HepG2 (cell line): ENCODE results near the gene BEST2. TPM values are rescaled to one million over a fixed set of nuclear protein-coding genes. Genes with fewer than 3 reads are reported as not detected.

Experiments used
- GTF2F1 ChIP-seq: fragments of 150-350 bp; IDR thresholded peaks from 2 replicates; pipeline ENCODE4 v1.6.1; 2014; ENCODE audit warnings: low read length
- HBP1 ChIP-seq: IDR thresholded peaks from 2 replicates; pipeline ENCODE4 v1.6.1; 2016; ENCODE audit warnings: low read depth, control low read depth
- HES4 ChIP-seq: sonication (generic); formaldehyde crosslinking; IDR thresholded peaks from 2 replicates; pipeline ENCODE4 v1.9.0; 2021; ENCODE audit warnings: mild to moderate bottlenecking, missing genetic modification reagents, borderline replicate concordance
- HINFP ChIP-seq: sonication (generic); formaldehyde crosslinking; IDR thresholded peaks from 2 replicates; pipeline ENCODE4 v1.4.0; 2020; ENCODE audit warnings: low read depth, mild to moderate bottlenecking, missing genetic modification reagents
- NFE2L1 ChIP-seq: sonication (generic); formaldehyde crosslinking; IDR thresholded peaks from 2 replicates; pipeline ENCODE4 v1.4.0; 2020; ENCODE audit warnings: missing genetic modification reagents, mild to moderate bottlenecking, borderline replicate concordance
- PAWR ChIP-seq: sonication (generic); formaldehyde crosslinking; IDR thresholded peaks from 2 replicates; pipeline ENCODE4 v1.4.0; 2020; ENCODE audit warnings: missing genetic modification reagents, mild to moderate bottlenecking, borderline replicate concordance
- PAX8 ChIP-seq: sonication (generic); formaldehyde crosslinking; IDR thresholded peaks from 2 replicates; pipeline ENCODE4 v1.8.0; 2022; ENCODE audit warnings: mild to moderate bottlenecking, missing genetic modification reagents, borderline replicate concordance
- PHF5A ChIP-seq: IDR thresholded peaks from one replicate; pipeline ENCODE4 v1.6.1; 2018; ENCODE audit warnings: low read depth, missing genetic modification reagents; ENCODE audit not compliant: unreplicated experiment
- POLR2AphosphoS2 ChIP-seq: IDR thresholded peaks from 2 replicates; pipeline ENCODE4 v1.6.1; 2011; ENCODE audit warnings: low read depth, low read length, improper control_type of control experiment
- RELA ChIP-seq: sonication (generic); formaldehyde crosslinking; IDR thresholded peaks from 2 replicates; pipeline ENCODE4 v1.4.0; 2020; ENCODE audit warnings: missing genetic modification reagents
- SAP130 ChIP-seq: IDR thresholded peaks from 2 replicates; pipeline ENCODE4 v1.6.1; 2016; ENCODE audit warnings: low read depth
- SATB2 ChIP-seq: sonication (generic); formaldehyde crosslinking; IDR thresholded peaks from 2 replicates; pipeline ENCODE4 v1.5.0; 2020; ENCODE audit warnings: missing genetic modification reagents
- SNAI1 ChIP-seq: sonication (generic); formaldehyde crosslinking; IDR thresholded peaks from 2 replicates; pipeline ENCODE4 v1.5.0; 2020; ENCODE audit warnings: mild to moderate bottlenecking, missing genetic modification reagents, borderline replicate concordance
- SOX5 ChIP-seq: IDR thresholded peaks from 2 replicates; pipeline ENCODE4 v1.6.1; 2016; ENCODE audit warnings: borderline replicate concordance
- TBL1XR1 ChIP-seq: fragments of 150-350 bp; IDR thresholded peaks from 2 replicates; pipeline ENCODE4 v1.6.1; 2014; ENCODE audit warnings: borderline replicate concordance, low read length; ENCODE audit not compliant: partially characterized antibody
- TCF12 ChIP-seq, 2 experiments: fragments of 450-650 bp in 1 of 2; sonication (generic) in 1 of 2; formaldehyde crosslinking in 1 of 2; IDR thresholded peaks; 2 replicates each; pipeline versions ENCODE4 v1.6.1 to v1.8.0; 2017 to 2022; ENCODE audit warnings: antibody characterized with exemption in 1 of 2, mild to moderate bottlenecking in 1 of 2, missing genetic modification reagents in 1 of 2, moderate library complexity in 1 of 2
- TFAP4 ChIP-seq: sonication (generic); IDR thresholded peaks from 2 replicates; pipeline ENCODE4 v1.6.1; 2016; ENCODE audit warnings: low read depth, borderline replicate concordance
- TOPORS ChIP-seq: sonication (generic); formaldehyde crosslinking; IDR thresholded peaks from 2 replicates; pipeline ENCODE4 v1.8.0; 2023; ENCODE audit warnings: mild to moderate bottlenecking, missing genetic modification reagents
- ZBTB7B ChIP-seq: sonication (generic); formaldehyde crosslinking; IDR thresholded peaks from 2 replicates; pipeline ENCODE4 v1.4.0; 2020; ENCODE audit warnings: missing genetic modification reagents
- ZNF225 ChIP-seq: sonication (generic); formaldehyde crosslinking; IDR thresholded peaks from 2 replicates; pipeline ENCODE4 v1.4.0; 2020; ENCODE audit warnings: mild to moderate bottlenecking, missing genetic modification reagents
- ZNF430 ChIP-seq: sonication (generic); formaldehyde crosslinking; IDR thresholded peaks from 2 replicates; pipeline ENCODE4 v1.9.0; 2021; ENCODE audit warnings: mild to moderate bottlenecking, missing genetic modification reagents
- ZNF484 ChIP-seq: sonication (generic); formaldehyde crosslinking; IDR thresholded peaks from 2 replicates; pipeline ENCODE4 v1.5.1; 2020; ENCODE audit warnings: mild to moderate bottlenecking, low read depth, missing genetic modification reagents, borderline replicate concordance
- ZNF503 ChIP-seq: sonication (generic); formaldehyde crosslinking; IDR thresholded peaks from 2 replicates; pipeline ENCODE4 v1.4.0; 2020; ENCODE audit warnings: missing genetic modification reagents
- ZNF788 ChIP-seq: sonication (generic); formaldehyde crosslinking; IDR thresholded peaks from 2 replicates; pipeline ENCODE4 v1.5.0; 2020; ENCODE audit warnings: mild to moderate bottlenecking, missing genetic modification reagents, borderline replicate concordance
- polyA plus RNA-seq, 8 experiments: library from polyadenylated mRNA; depleted of rRNA in 3 of 8; stranded (reverse) in 7 of 8; unstranded in 1 of 8; fragments of >200 nt; fragmentation: Illumina TruSeq in 4 of 8; extraction: Trizol in 4 of 8; gene quantifications; 2 replicates each; pipeline versions ENCODE4 v1.2.1 to v1.2.3, GENCODE V29; 2011 to 2016; ENCODE audit warnings: low read depth in 4 of 8, missing spikeins in 1 of 8, mixed read lengths in 1 of 8; ENCODE audit not compliant: insufficient read depth in 1 of 8
- total RNA-seq, 5 experiments: library from RNA; depleted of rRNA; stranded (reverse); fragments of >200 nt; fragmentation: Illumina TruSeq; extraction: Trizol; gene quantifications; 2 replicates each; pipeline ENCODE4 v1.2.3, GENCODE V29; 2016; ENCODE audit warnings: low read depth in 1 of 5

The BEST2 gene
- total and polyA plus RNA-seq, 2 of the 13 experiments (the other 11 are each of a cell fraction or from before 2014, with no cell fraction given), result not detected

- TF ChIP-seq TBL1XR1 (no peak), SAP130 (peak; percentile 97), SOX5 (no peak), TOPORS (CRISPR knock-in tag) (peak; percentile 70), HBP1 (CRISPR knock-in tag) (peak; percentile 86; the same call in 1 of the 2 replicates), GTF2F1 (no peak), PAWR (CRISPR knock-in tag) (peak; percentile 90; the same call in 1 of the 2 replicates), PAX8 (CRISPR knock-in tag) (peak; percentile 93; the same call in 1 of the 2 replicates), ZNF503 (peak; percentile 87), ZNF788 (CRISPR knock-in tag) (peak; percentile 82; the same call in 1 of the 2 replicates), NFE2L1 (CRISPR knock-in tag) (no peak), HES4 (CRISPR knock-in tag) (peak; percentile 48; the same call in 1 of the 2 replicates), SNAI1 (peak; percentile 86), ZNF430 (CRISPR knock-in tag) (peak; percentile 96), RELA (CRISPR knock-in tag) (0 out of 2 replicates have a peak, but pooled peaks have one; percentile 64), ZNF225 (peak; percentile 62; the same call in 1 of the 2 replicates), PHF5A (no peak), TFAP4 (0 out of 2 replicates have a peak, but pooled peaks have one; percentile 60), HINFP (CRISPR knock-in tag) (0 out of 2 replicates have a peak, but pooled peaks have one; percentile 30), SATB2 (CRISPR knock-in tag) (peak; percentile 83; the same call in 1 of the 2 replicates), POLR2AphosphoS2 (no peak), TCF12 (IDR thresholded peaks at IDR 0.05) (no peak), TCF12 (CRISPR knock-in tag; IDR thresholded peaks at IDR 0.05) (0 out of 2 replicates have a peak, but pooled peaks have one; percentile 51), ZBTB7B (no peak; the same call in 1 of the 2 replicates), ZNF484 (CRISPR knock-in tag) (0 out of 2 replicates have a peak, but pooled peaks have one; percentile 19)
Measured at GRCh38 chr19:12806242-12807081, 54.9 kb downstream of the BEST2 start, which contains the start of gene RNASEH2A (continued).
